OCI-LY1 (cell line): ENCODE measurements around the gene ARID5B.

Experiments
- H2AFZ ChIP-seq: fragments of 200-600 bp; sonication (generic), shearing (Covaris generic); 2 replicates; pipeline ENCODE4 v1.6.0; 2014; ENCODE audit warnings: antibody characterized with exemption, mild to moderate bottlenecking, low read length
- H3F3A ChIP-seq: fragments of 200-600 bp; sonication (generic), shearing (Covaris generic); 2 replicates; pipeline ENCODE4 v1.6.0; 2014; ENCODE audit warnings: mild to moderate bottlenecking, antibody characterized with exemption, low read length, moderate library complexity; ENCODE audit not compliant: insufficient read depth
- H3K27ac ChIP-seq: fragments of 200-600 bp; sonication (generic); 2 replicates; pipeline ENCODE4 v1.5.1; 2014; ENCODE audit warnings: low read length, mixed run types, mild to moderate bottlenecking, low read depth; ENCODE audit not compliant: poor library complexity, severe bottlenecking
- H3K27me3 ChIP-seq: fragments of 200-600 bp; sonication (generic); 2 replicates; pipeline ENCODE4 v1.6.0; 2014; ENCODE audit warnings: antibody characterized with exemption, mild to moderate bottlenecking, low read length, moderate library complexity; ENCODE audit not compliant: insufficient read depth
- H3K36me3 ChIP-seq: fragments of 200-600 bp; sonication (generic); 2 replicates; pipeline ENCODE4 v1.6.1; 2014; ENCODE audit warnings: mild to moderate bottlenecking, antibody characterized with exemption, low read length, moderate library complexity, mixed read lengths; ENCODE audit not compliant: insufficient read depth
- H3K4me1 ChIP-seq: fragments of 200-600 bp; sonication (generic); 2 replicates; pipeline ENCODE4 v1.5.1; 2014; ENCODE audit warnings: mild to moderate bottlenecking, low read length, moderate library complexity; ENCODE audit not compliant: insufficient read depth, severe bottlenecking
- H3K4me2 ChIP-seq: fragments of 200-600 bp; sonication (generic), shearing (Covaris generic); 2 replicates; pipeline ENCODE4 v1.6.1; 2014; ENCODE audit warnings: low read length
- H3K4me3 ChIP-seq: fragments of 200-600 bp; sonication (generic); 2 replicates; pipeline ENCODE4 v1.5.1; 2014; ENCODE audit warnings: low read length, low read depth, mild to moderate bottlenecking, mixed read lengths; ENCODE audit not compliant: poor library complexity, severe bottlenecking
- H3K79me2 ChIP-seq: fragments of 200-600 bp; shearing (Covaris generic); 2 replicates; pipeline ENCODE4 v1.6.1; 2016; ENCODE audit warnings: mixed run types, low read length, mixed read lengths; ENCODE audit not compliant: insufficient read depth
- H3K9ac ChIP-seq: fragments of 200-600 bp; sonication (generic), shearing (Covaris generic); 2 replicates; pipeline ENCODE4 v1.6.1; 2014; ENCODE audit warnings: mild to moderate bottlenecking, low read length, mixed read lengths
- H3K9me2 ChIP-seq: fragments of 200-600 bp; sonication (generic), shearing (Covaris generic); 2 replicates; pipeline ENCODE4 v1.6.1; 2014; ENCODE audit warnings: low read depth, mild to moderate bottlenecking, low read length, mixed read lengths
- H3K9me3 ChIP-seq: fragments of 200-600 bp; shearing (Covaris generic); 2 replicates; pipeline ENCODE4 v1.6.1; 2014; ENCODE audit warnings: low read length, mixed read lengths
- H4K20me1 ChIP-seq: fragments of 200-600 bp; sonication (generic), shearing (Covaris generic); 2 replicates; pipeline ENCODE4 v1.6.0; 2016; ENCODE audit warnings: mild to moderate bottlenecking, low read length; ENCODE audit not compliant: insufficient read depth
- EZH2 ChIP-seq: fragments of 200-600 bp; sonication (generic), shearing (Covaris generic); IDR thresholded peaks from 2 replicates; pipeline ENCODE4 v1.8.0; 2017; ENCODE audit warnings: borderline replicate concordance, mixed run types, mild to moderate bottlenecking, antibody characterized with exemption, low read length, moderate library complexity, mixed read lengths
- TF ChIP-seq, protein P1 (sequence below): fragments of 200-600 bp; sonication (generic), shearing (Covaris generic); IDR thresholded peaks from 2 replicates; pipeline ENCODE4 v1.5.1; 2017; ENCODE audit warnings: mild to moderate bottlenecking, antibody characterized with exemption, low read length, moderate library complexity, mixed read lengths

ARID5B gene

GRCh38 chr10:62024026-62024701 lies 122.7 kb downstream of the ARID5B start:
- H3K79me2 ChIP-seq: no peaks in the 10 kb centered on the region; the same call in 1 of the 2 replicates

GRCh38 chr10:62025134-62025794 lies 123.8 kb downstream of the ARID5B start:
- Histone ChIP-seq H3K9me2 (no peaks in the 10 kb centered on the region), H3K4me1 (peaks cover 54% of the 10 kb centered on the region), H3K9ac (no peak overlapping the region), H2AFZ (no peak overlapping the region), H4K20me1 (no peaks in the 10 kb centered on the region), H3K4me3 (no peak overlapping the region), H3K27me3 (no peaks in the 10 kb centered on the region), H3F3A (no peaks in the 10 kb centered on the region), H3K4me2 (no peak overlapping the region), H3K9me3 (peaks cover 6% of the 10 kb centered on the region), H3K79me2 (no peaks in the 10 kb centered on the region; the same call in 1 of the 2 replicates), H3K27ac (no peak overlapping the region), H3K36me3 (peaks cover 28% of the 10 kb centered on the region)
- TF ChIP-seq, protein P1, sequence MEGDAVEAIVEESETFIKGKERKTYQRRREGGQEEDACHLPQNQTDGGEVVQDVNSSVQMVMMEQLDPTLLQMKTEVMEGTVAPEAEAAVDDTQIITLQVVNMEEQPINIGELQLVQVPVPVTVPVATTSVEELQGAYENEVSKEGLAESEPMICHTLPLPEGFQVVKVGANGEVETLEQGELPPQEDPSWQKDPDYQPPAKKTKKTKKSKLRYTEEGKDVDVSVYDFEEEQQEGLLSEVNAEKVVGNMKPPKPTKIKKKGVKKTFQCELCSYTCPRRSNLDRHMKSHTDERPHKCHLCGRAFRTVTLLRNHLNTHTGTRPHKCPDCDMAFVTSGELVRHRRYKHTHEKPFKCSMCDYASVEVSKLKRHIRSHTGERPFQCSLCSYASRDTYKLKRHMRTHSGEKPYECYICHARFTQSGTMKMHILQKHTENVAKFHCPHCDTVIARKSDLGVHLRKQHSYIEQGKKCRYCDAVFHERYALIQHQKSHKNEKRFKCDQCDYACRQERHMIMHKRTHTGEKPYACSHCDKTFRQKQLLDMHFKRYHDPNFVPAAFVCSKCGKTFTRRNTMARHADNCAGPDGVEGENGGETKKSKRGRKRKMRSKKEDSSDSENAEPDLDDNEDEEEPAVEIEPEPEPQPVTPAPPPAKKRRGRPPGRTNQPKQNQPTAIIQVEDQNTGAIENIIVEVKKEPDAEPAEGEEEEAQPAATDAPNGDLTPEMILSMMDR: no peak
- no peak for TF ChIP-seq EZH2

More at GRCh38 chr10:62024026-62024701, 122.7 kb downstream of the ARID5B start:
- Histone ChIP-seq H3K9ac (no peak overlapping the region), H3K9me3 (peaks cover 6% of the 10 kb centered on the region), H3K9me2 (no peaks in the 10 kb centered on the region), H2AFZ (no peak overlapping the region), H3K4me2 (no peak overlapping the region), H4K20me1 (no peaks in the 10 kb centered on the region), H3K27ac (no peak overlapping the region), H3K36me3 (peaks cover 28% of the 10 kb centered on the region), H3K27me3 (no peaks in the 10 kb centered on the region), H3K4me1 (peaks cover 59% of the 10 kb centered on the region), H3F3A (no peaks in the 10 kb centered on the region), H3K4me3 (no peak overlapping the region)
- TF ChIP-seq EZH2: no peak
- TF ChIP-seq, protein P1: no peak

GRCh38 chr10:62025901-62026879 lies 124.7 kb downstream of the ARID5B start:
- Histone ChIP-seq H3K79me2 (no peaks in the 10 kb centered on the region), H3K9me2 (no peaks in the 10 kb centered on the region), H3F3A (no peaks in the 10 kb centered on the region), H3K9me3 (peaks cover 6% of the 10 kb centered on the region), H3K4me1 (peaks cover 51% of the 10 kb centered on the region), H3K27ac (no peak overlapping the region), H3K9ac (no peak overlapping the region), H3K36me3 (peaks cover 28% of the 10 kb centered on the region), H3K27me3 (no peaks in the 10 kb centered on the region), H4K20me1 (no peaks in the 10 kb centered on the region), H3K4me3 (no peak overlapping the region), H3K4me2 (no peak overlapping the region), H2AFZ (no peak overlapping the region)
- no peak for TF ChIP-seq EZH2
- TF ChIP-seq, protein P1: no peak
